DMS153 (cell line): ENCODE results near the gene CXCR5.
"Not testable (repeated sequence)": the region's sequence is repeated elsewhere in the genome, so short reads cannot be mapped to it uniquely, and the experiment has no call there.

Experiments
- DNase-seq: peaks from one replicate; lab custom pipeline; 2025; lab: John Stamatoyannopoulos, UW

The CXCR5 gene, protein sequence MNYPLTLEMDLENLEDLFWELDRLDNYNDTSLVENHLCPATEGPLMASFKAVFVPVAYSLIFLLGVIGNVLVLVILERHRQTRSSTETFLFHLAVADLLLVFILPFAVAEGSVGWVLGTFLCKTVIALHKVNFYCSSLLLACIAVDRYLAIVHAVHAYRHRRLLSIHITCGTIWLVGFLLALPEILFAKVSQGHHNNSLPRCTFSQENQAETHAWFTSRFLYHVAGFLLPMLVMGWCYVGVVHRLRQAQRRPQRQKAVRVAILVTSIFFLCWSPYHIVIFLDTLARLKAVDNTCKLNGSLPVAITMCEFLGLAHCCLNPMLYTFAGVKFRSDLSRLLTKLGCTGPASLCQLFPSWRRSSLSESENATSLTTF

DNA sequence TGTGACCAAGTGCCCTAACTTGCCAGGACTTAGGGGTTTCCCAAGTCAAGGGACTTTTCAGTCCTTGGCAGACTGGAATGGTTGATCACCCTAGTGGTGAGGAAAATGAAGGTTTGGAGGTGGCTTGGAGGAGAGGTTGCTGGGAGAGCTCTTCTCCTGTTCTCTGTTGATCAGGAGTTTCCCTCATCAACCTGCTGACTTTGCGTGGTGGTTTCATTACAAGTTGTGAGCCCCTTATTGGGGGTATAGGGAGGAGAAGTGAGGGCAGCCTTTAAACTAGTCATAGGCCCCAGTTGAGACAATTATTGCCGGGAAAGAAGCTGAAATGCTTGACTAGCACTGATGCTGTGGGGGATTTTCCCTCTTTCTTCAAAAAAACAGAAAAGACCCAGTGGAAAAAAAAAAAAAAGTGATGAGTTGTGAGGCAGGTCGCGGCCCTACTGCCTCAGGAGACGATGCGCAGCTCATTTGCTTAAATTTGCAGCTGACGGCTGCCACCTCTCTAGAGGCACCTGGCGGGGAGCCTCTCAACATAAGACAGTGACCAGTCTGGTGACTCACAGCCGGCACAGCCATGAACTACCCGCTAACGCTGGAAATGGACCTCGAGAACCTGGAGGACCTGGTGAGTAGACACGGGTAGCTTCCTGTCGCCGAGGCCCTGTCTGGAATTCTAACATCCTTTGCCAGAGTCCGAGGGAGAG lies at the start of gene CXCR5:
CXCR5 (plus strand) TSS at position 525 of the 704 bp plus-strand sequence; CDS start at position 575, 50 bp downstream.
- DNase-seq = no peak

DNA sequence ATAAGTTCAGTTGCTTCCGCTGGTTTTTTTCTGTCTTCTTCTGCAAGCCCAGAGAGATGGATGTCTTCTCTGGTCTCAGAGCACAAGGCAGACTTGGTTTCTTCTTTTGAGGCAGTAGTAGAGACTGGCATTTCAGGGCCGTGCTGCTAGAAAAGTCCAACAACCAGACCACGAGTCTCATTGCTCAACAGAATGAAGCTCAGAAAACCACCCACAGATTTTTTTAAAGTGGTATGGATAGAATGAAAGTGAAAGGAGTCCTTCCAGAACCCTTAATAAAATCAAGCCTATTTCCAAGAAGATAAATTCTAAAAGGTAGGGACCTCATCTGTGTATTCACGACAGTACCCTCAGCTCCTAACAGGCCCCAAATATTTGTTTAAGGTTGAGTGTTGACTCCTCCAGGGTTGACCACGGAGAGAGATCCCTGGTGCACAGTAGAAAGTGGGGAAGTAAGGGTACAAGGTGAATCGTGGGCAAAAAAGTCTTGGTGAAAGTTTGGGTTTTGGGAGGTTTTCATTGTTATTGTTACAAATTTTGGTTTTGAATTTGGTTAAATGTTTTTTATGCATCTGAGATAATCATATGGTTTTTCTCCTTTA lies 49.2 kb upstream of the CXCR5 start:
- no peak for DNase-seq

DNA sequence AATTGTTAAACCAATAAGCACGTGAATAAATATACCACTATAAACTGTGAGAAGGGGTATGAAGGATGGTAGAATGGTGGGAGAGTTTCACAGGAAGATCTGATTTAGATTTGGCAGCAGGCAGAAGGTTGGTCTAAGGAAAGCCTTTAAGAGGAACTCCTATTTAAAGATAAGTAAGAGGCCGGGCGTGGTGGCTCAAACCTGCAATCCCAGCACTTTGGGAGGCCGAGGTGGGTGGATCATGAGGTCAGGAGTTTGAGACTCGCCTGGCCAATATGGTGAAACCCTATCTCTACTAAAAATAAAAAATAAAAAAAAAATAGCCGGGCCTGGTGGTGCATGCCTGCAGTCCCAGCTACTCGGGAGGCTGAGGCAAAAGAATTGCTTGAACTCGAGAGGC lies 45.8 kb upstream of the CXCR5 start:
- no peak for DNase-seq

DNA sequence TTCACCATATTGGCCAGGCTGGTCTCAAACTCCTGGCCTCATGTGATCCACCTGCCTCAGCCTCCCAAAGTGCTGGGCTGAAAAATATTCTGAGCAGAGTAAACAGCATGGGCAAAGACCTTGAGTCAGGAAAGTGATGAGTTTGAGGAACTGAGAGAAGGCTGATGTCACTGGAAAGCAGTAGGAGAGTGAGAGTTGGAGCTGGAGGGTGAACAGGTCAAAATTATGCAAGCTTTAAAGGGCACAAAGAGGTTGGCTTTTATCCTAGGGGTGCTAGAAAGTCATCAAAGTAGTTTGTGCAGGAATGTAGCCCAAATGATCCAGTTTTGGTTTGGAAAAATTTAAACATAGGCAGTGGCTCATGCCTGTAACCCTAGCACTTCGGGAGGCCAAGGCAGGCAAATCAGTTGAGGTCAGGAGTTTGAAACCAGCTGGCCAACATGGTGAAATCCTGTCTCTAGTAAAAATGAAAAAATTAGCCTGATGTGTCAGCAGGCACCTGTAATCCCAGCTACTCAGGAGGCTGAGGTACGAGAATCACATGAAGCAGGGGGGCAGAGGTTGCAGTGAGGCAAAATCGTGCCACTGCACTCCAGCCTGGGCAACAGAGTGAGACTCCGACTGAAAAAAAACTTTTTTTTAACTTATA lies 44.7 kb upstream of the CXCR5 start:
- no peak for DNase-seq

DNA sequence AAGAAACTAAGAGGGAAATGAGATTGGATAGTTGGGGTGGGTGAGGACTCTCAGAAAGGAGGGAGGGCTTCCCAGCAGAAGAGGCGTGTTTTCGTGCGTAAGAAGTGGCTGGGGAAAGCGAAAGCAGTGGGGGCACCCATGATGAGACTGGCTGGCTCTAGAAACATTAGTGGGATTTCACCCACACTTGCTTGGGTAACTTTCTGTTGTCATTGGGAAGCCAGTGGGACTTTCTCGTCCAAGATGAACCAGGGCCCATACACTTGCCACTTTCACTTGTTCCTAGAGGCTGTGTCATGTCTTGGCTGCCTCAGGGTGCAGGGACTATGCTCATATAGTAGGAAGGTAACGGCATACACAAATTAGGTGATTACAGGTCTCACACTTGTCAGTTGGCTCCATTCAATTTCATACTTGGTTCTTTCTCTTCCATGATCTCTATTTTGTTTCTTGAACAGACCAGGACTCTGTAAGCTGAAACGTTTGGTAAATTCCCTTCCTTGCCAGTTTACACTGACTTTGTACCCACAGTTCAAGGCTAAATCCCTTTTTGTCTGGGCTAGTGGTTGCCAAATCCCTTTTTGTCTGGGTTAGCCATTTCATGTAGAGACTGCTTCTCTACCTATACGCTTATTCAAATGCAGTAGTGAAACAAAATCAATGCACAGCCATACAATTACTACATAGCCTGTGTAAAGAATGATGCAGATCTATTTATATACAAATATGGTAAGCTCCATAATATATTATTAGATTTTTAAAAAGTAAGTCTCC lies 42.0 kb upstream of the CXCR5 start:
- DNase-seq = no peak

DNA sequence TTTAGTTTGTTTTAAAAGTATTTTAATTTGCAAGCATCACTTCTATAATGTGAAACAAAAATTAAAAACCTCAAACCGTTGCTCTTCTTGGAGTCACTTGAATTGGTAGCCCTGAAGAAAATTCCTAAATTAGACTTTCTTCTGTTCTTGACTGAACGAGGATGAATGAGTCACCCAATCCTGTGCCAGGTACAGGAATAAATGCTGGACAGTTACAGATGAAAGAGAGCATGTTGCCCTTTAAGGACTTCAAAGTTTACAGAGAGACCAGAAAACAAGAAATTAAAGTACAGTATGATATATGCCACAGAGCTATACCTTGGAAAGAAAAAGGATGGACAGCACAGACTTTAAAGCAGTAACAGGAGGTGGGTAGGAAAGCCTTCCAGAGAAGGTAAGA lies 41.3 kb upstream of the CXCR5 start:
- DNase-seq = no peak

DNA sequence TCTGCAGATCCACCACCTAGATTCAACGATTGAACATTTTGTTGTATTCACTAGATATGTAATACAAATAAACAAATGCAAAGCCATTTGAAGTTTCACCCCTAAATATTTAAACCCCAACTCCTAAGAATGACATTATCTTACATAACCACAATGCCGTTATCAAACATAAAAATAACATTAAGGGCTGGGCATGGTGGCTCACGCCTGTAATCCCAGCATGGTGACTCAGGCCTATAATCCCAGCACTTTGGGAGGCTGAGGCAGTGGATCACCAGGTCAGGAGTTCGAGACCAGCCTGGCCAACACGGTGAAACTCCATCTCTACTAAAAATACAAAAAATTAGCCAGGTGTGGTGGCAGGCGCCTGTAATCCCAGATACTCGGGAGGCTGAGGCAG lies 40.8 kb upstream of the CXCR5 start:
- DNase-seq = not testable (repeated sequence)

DNA sequence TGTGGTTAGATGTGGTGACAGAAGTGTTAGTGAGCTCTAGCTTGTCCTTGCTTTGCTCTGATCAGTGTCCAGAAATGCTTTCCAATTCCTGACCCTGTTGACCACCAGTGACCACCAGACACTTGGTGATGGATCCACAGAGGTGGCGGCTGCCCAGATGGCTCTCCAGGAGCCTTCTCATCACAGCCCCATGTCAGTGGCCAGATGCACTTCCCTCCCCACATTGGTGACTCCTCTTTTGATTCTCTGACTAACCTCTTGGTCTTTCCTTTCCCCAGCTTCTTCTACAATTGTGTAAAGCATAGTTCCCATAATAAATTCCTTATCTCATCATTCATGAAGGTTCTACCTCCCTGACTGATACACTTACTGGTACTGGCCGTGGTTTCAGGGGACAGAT lies 40.1 kb upstream of the CXCR5 start:
- no peak for DNase-seq

DNA sequence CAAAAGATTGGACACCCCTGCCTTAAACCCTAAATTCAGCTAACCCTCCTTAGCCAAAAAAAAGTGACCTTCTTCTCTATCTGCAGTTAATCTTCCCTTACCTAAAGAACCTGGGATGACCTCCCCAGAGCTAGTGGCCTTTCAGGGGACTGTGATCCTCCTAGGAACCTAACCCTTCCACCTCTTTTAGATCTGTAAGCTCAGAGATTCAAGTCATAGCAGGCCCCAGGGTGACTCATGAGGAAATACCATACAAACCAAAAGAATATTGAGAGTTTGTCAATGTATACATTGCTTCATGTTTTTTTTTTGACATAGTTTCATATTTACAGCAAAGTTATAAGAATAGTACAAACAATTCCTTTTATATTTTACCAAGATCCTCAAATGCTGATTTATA lies 38.3 kb upstream of the CXCR5 start:
- no peak for DNase-seq

DNA sequence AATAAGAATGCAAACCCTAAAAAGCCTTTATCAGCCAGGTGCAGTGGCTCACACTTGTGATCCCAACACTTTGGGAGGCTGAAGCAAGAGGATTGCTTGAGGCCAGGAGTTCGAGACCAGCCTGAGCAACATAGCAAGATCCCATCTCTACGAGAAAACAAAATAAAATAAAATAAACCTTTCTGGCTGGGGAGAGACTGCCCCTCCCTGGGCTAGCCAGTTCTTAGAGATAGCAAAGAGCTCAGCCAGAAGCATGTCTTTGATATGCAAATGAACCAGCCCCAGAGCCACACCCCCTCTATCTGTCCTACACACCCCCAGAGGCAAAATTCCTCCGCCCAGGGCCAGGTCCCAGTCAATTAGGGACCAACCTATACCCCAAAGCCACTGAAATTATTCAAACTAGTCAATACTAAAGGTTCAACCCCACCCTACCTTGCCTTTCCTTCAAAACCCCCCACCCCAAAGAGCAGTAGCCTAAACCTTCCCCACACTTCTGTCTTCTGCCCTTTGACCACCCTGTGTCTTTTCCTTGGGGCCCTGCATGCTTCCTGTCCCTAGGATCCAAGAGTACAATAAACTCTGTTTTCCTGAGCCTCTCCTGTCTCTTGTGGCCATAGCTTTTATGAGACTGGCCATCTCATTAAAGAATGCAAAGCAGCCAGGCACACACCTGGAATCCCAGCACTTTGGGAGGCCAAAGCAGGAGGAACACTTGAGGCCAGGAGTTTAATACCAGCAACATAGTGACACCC lies 37.3 kb upstream of the CXCR5 start:
- no peak for DNase-seq

DNA sequence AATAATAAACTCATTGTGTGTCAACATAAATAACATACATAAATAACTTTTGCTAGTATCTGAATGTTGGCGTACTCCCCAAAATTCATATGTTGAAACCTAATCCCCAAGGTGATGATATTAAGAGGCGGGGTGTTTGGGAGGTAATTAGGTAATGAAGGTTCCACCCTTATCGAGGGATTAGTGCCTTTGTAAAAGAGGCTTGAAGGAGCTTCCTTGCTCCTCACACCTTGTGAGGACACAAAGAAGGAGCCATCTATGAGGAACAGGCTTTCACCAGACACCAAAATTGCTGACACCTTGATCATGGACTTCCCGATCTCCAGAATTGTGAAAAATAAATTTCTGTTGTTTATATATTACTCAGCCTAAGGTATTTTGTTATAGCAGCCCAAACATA lies 33.9 kb upstream of the CXCR5 start:
- DNase-seq = no peak

DNA sequence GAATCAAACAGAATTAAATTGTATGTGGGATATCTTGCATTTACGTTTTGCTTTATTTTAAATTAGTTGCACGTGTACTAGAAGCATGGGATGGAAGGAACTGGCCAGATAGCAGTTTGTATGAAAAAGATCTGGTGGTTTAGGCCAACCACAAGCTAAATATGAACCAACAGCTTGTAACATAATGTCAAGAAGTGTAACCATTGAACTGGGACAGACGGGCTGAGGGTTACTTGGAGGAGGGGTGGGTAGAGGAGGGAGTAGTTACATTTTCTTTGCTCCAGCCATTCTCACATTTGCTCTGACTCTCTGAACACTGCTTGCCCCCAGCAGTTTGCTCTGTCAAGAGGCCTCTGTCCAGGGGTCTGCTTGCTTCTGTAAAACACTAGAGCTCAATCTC lies 31.7 kb upstream of the CXCR5 start:
- DNase-seq = no peak

DNA sequence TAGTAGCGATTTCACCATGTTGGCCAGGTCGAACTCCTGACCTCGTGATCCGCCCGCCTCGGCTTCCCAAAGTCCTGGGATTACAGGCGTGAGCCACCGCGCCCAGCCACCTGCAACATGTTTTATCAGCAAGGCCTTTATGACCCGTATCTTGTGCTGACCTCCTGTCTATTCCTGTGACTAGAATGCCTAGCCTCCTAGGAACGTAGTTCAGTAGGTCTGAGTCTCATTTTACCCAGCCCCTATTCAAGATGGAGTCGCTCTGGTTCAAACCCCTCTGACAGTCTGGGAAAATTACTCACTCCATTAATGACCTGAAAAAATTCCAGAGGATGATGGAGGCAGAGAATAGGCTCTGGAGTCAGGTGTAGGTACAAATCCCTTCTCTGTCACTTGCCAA lies 30.0 kb upstream of the CXCR5 start:
- no peak for DNase-seq

DNA sequence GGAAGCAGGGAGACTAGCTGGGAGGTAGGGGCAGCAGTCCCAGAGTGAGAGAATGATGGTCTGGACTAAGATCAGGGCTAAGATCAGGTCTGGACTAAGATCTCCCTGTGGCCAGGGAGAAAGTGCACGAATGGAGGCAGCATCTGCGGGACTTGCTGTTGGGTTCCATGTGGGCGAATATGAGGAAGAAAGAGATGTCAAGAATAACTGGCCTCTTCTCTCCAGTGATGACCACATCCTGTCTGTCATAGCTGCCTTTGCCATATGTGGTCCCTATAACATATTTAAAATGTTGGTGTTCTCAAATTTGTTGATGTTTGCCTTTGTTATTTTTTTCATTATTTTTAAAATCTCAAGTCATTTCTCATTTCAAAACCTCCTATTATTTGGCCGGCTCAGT lies 27.4 kb upstream of the CXCR5 start:
- DNase-seq = no peak

DNA sequence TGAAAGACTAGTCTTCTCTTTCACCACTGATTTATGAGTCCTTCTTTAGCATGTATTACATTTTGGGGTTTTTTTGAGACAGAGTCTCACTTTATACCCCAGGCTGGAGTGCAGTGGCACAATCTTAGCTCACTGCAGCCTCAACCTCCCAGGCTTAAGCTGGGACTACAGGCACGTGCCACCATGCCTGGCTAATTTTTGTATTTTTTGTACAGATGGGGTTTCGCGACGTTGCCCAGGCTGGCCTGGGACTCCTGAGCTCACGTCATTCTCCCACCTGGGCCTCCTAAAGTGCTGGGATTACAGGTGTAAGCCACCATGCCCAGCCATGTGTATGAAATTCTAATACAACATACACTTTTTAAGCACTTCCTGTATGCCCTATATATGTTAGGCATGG lies 26.3 kb upstream of the CXCR5 start:
- no peak for DNase-seq

DNA sequence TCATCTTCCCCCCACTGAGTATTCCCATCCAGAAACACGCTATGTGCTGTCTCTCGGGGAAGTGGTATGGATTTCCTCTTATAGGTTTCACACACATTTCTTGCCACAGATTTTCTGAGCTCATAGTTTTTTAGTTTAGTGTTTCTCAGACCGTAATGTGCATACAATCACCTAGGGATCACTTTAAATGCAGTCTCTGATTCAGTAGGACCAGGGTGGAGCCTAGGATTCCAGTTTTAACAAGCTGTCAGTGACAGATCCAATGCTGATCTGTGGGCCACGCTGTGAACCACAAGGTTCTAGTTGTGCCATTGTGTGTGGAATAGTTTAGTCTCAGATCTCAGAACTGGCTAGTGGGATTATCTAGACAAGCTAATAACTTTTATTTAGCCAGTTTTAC lies 23.7 kb upstream of the CXCR5 start:
- DNase-seq = no peak

DNA sequence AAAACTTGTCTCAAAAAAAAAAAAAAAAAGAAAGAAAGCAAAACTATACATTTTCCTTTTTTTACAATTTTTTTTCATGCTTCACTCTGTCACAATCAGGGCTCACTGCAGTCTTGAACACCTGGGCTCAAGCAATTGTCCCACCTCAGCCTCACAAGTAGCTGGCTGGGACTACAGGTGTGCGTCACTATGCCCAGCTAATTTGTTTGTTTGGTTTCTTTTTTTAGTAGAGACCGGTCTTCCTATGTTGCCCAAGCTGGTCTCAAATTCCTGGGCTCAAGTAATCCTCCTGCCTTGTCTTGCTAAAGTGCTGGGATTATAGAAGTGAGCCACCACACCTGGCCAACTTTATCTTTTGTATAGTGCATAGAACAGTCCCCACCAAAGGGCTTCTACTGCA lies 15.0 kb upstream of the CXCR5 start:
- DNase-seq = no peak

DNA sequence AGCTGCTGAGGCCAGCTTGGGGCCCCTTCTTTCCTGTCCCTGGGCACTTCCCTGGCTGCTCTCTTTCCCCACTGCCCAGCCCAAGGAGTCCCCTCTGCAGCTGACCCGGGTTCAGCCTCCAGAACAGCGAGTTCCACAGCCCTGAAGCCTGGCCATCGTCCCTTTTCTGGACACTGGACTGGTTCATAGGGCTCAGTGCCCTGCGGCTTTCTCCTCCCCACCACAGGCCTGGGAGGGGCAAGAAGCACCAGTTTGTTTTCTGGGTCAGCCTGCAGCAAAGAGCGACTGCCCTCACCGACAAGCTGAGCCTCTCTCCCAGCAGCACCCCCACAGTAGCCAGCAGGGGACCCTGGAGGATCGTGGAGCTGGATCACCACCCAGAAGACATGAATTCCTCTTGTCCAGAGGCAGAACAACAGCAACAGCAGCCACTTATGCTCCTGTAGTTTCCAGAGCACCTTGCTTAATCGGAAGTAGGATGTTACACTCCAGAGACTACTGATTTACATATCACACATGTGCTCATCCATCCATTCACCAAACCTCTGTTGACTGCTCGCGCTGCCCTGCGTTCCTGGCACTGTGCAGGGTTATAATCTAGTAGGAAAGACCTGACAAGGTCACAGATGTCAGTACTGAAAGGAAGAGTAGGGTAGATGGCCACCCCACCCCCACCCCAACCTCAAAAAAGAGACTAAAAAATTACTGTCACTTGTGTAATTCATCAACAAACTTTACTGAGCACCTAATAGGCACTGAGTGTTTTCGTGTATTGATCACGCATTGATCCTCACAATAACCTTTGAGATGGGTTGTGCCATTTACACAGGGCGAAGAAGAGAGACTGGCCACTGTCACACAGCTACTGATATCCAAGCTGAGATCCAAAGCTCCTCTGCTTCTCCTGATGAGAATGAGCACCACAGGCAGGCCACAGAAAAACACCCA lies 13.0 kb upstream of the CXCR5 start:
- DNase-seq = no peak

DNA sequence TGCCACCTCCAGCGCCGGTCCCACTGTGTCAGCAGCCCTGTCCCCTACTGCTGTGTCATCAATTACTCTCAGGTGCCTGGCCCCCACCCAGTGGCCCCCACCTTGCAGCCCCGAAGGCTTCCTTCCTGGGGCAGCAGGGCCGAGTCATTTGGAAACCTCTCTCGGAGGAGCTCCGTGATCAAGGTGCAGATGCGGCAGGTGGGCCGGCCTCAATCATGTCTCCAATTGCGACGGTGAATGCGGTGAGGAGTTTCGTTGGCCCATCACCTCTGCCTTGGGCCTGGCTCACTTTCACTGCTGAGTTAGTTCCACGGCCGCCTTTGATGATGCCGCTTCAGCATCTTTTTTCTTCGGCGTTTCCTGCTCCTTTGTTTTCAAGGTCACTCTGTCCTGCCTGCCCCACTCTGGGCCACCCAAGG lies 11.3 kb upstream of the CXCR5 start:
- DNase-seq = no peak

DNA sequence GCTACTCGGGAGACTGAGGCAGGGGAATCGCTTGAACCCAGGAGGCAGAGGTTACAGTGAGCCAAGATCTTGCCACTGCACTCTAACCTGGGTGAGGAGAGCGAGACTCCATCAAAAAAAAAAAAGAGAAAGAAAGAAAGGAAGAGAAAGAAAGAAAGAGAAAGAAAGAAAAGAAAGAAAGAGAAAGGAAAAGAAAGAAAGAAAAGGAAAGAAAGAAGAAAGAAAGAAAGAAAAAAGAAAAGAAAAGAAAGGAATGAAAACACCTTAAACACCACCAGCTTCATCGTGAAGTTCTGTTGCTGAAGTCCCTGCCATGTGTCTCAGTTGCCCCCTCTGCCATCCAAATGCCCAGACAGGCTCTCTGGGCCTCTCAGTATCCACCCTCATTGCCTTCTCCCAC lies 9.9 kb upstream of the CXCR5 start:
- DNase-seq = no peak
